GM12891 (cell line): Measurements from ENCODE around the gene HOXB1.
"Not testable (repeated sequence)": the region's sequence is repeated elsewhere in the genome, so short reads cannot be mapped to it uniquely, and the experiment has no call there.

Experiments used
- DNase-seq: peaks from one replicate; pipeline ENCODE4 v3.0.0; 2011; ENCODE audit warnings: low spot score; ENCODE audit not compliant: insufficient read length
- FAIRE-seq: peaks from 2 replicates; lab custom pipeline; 2011; peaks lifted over from hg19 to GRCh38; lab: Jason Lieb, UNC
- PAX5 ChIP-seq: IDR thresholded peaks from 2 replicates; pipeline ENCODE4 v1.6.1; 2011; ENCODE audit warnings: low read length, moderate library complexity, mild to moderate bottlenecking; ENCODE audit not compliant: insufficient read depth, severe bottlenecking
- POLR2A ChIP-seq: IDR thresholded peaks from 2 replicates; pipeline ENCODE4 v1.6.1; 2011; ENCODE audit warnings: low read depth, low read length, control low read depth
- POLR2AphosphoS5 ChIP-seq: IDR thresholded peaks from 2 replicates; pipeline ENCODE4 v1.6.1; 2011; ENCODE audit warnings: low read depth, low read length, control low read depth
- POU2F2 ChIP-seq: IDR thresholded peaks from 2 replicates; pipeline ENCODE4 v1.6.1; 2011; ENCODE audit warnings: low read depth, mild to moderate bottlenecking, control low read depth, low read length, moderate library complexity
- SPI1 ChIP-seq: IDR thresholded peaks from 2 replicates; pipeline ENCODE4 v1.6.1; 2011; ENCODE audit warnings: low read depth, low read length, control low read depth
- TAF1 ChIP-seq: IDR thresholded peaks from 2 replicates; pipeline ENCODE4 v1.6.1; 2011; ENCODE audit warnings: low read depth, low read length, control low read depth

The HOXB1 gene

GRCh38 chr17:48520631-48521079 lies 10.2 kb downstream of the HOXB1 start:
- DNase-seq = no peak
- no peak for TF ChIP-seq POLR2A
- TF ChIP-seq SPI1 = no peak
- TF ChIP-seq POLR2AphosphoS5 = no peak
- TF ChIP-seq POU2F2 = no peak
- no peak for TF ChIP-seq TAF1
- no peak for TF ChIP-seq PAX5
- FAIRE-seq = no peak

GRCh38 chr17:48519427-48519826 lies 11.4 kb downstream of the HOXB1 start:
- DNase-seq (no peak), FAIRE-seq (no peak)
- TF ChIP-seq POU2F2 = no peak
- no peak for TF ChIP-seq TAF1
- TF ChIP-seq POLR2A = no peak
- TF ChIP-seq SPI1 = no peak
- TF ChIP-seq PAX5 = no peak
- no peak for TF ChIP-seq POLR2AphosphoS5

- no peak for FAIRE-seq
- TF ChIP-seq TAF1 = no peak
- TF ChIP-seq POU2F2 = no peak
- no peak for TF ChIP-seq POLR2A
- no peak for TF ChIP-seq POLR2AphosphoS5
- no peak for TF ChIP-seq PAX5
- TF ChIP-seq SPI1 = peak; percentile 93
- no peak for DNase-seq
These were observed 13.3 kb downstream of the HOXB1 start for GRCh38 chr17:48517478-48517877.

GRCh38 chr17:48515925-48516900 lies 14.6 kb downstream of the HOXB1 start:
- FAIRE-seq = no peak
- no peak for TF ChIP-seq POU2F2
- TF ChIP-seq POLR2AphosphoS5 = no peak
- TF ChIP-seq TAF1 = no peak
- no peak for TF ChIP-seq PAX5
- no peak for TF ChIP-seq POLR2A
- TF ChIP-seq SPI1 = no peak
- DNase-seq = no peak

- FAIRE-seq (no peak), DNase-seq (no peak)
- no peak for TF ChIP-seq SPI1
- no peak for TF ChIP-seq POLR2A
These were observed 16.3 kb downstream of the HOXB1 start for GRCh38 chr17:48514477-48514876.

GRCh38 chr17:48513666-48514455 lies 16.9 kb downstream of the HOXB1 start:
- FAIRE-seq (peak; percentile 47), DNase-seq (no peak)
- TF ChIP-seq POU2F2 (peak; percentile 87), POLR2AphosphoS5 (no peak)

- FAIRE-seq = no peak
- TF ChIP-seq POU2F2 (no peak), TAF1 (no peak), POLR2AphosphoS5 (no peak), PAX5 (no peak), SPI1 (no peak), POLR2A (no peak)
- no peak for DNase-seq
These were observed 17.7 kb downstream of the HOXB1 start for GRCh38 chr17:48513097-48513496.

- TF ChIP-seq SPI1 (no peak), POU2F2 (no peak), PAX5 (no peak), POLR2AphosphoS5 (no peak), POLR2A (no peak), TAF1 (no peak)
- no peak for DNase-seq
- no peak for FAIRE-seq
These were observed 19.8 kb downstream of the HOXB1 start for GRCh38 chr17:48510761-48511604.

- DNase-seq = no peak
- no peak for FAIRE-seq
- no peak for TF ChIP-seq POU2F2
- no peak for TF ChIP-seq TAF1
- no peak for TF ChIP-seq PAX5
- no peak for TF ChIP-seq POLR2AphosphoS5
- TF ChIP-seq POLR2A = no peak
- no peak for TF ChIP-seq SPI1
These were observed 20.4 kb downstream of the HOXB1 start for GRCh38 chr17:48510381-48510760.

- FAIRE-seq, DNase-seq: not testable (repeated sequence)
These were observed 21.1 kb downstream of the HOXB1 start for GRCh38 chr17:48509708-48510107.
